BJ (cell line): ENCODE data around the gene UBE2F. TPM values are rescaled to one million over a fixed set of nuclear protein-coding genes. Genes with fewer than 3 reads are reported as not detected.
"Not testable (repeated sequence)": the region's sequence is repeated elsewhere in the genome, so short reads cannot be mapped to it uniquely, and the experiment has no call there.

Source experiments
- CTCF ChIA-PET: fragments of 350-600 bp; formaldehyde crosslinking; extraction: SDS; loops from one replicate; lab custom pipeline; 2021; ENCODE audit warnings: antibody characterized with exemption, inconsistent platforms; lab: Yijun Ruan, JAX
- POLR2A ChIA-PET: fragments of 300-600 bp; sonication (Branson Sonifier 250); formaldehyde crosslinking; extraction: SDS; loops from one replicate; lab custom pipeline; 2021; ENCODE audit warnings: antibody characterized with exemption; lab: Charles Lee
- DNase-seq: peaks from one replicate; pipeline ENCODE4 v3.0.0-alpha.2; 2011; ENCODE audit warnings: low read depth
- H3K27me3 ChIP-seq: 2 replicates; pipeline ENCODE4 v1.6.0; 2011; ENCODE audit warnings: low read length; ENCODE audit not compliant: control insufficient read depth, insufficient read depth
- H3K36me3 ChIP-seq: 2 replicates; pipeline ENCODE4 v1.5.1; 2011; ENCODE audit warnings: low read length; ENCODE audit not compliant: control insufficient read depth, insufficient read depth
- H3K4me3 ChIP-seq: 2 replicates; pipeline ENCODE4 v1.5.1; 2011; ENCODE audit warnings: low read depth, mild to moderate bottlenecking, control low read depth, low read length
- polyA plus RNA-seq: library from polyadenylated mRNA; depleted of rRNA; stranded (reverse); fragments of >200 nt; gene quantifications from 2 replicates; pipeline ENCODE4 v1.2.3, GENCODE V29; 2011
- TF ChIP-seq, protein P1 (sequence below): IDR thresholded peaks from 2 replicates; pipeline ENCODE4 v1.5.1; 2011; ENCODE audit warnings: low read depth, mild to moderate bottlenecking, control low read depth, inconsistent platforms, low read length, moderate library complexity; ENCODE audit not compliant: insufficient read depth

The UBE2F gene
- polyA plus RNA-seq, 1 experiment = 47.9 TPM

- no peak overlapping the region for H3K4me3 ChIP-seq
- CTCF ChIA-PET = interaction anchor here (1.1 kb wide), 1 partner anchor 14 kb away, joined by 3 read pairs; no protein-coding TSS in a partner anchor
- POLR2A ChIA-PET = no interaction called here
These were observed 24.3 kb upstream of the UBE2F start for GRCh38 chr2:237942513-237942899.

GRCh38 chr2:237943395-237944094, 23.3 kb upstream of the UBE2F start:
- DNase-seq = no peak
- H3K27me3 ChIP-seq = 0 out of 2 replicates have a peak, but pooled peaks cover 4% of the 10 kb centered on the region
- POLR2A ChIA-PET = no interaction called here
- CTCF ChIA-PET = interaction anchor here (1.5 kb wide), 1 partner anchor 20 kb away, joined by 3 read pairs; no protein-coding TSS in a partner anchor
- no peaks in the 10 kb centered on the region for H3K36me3 ChIP-seq
- TF ChIP-seq, protein P1, sequence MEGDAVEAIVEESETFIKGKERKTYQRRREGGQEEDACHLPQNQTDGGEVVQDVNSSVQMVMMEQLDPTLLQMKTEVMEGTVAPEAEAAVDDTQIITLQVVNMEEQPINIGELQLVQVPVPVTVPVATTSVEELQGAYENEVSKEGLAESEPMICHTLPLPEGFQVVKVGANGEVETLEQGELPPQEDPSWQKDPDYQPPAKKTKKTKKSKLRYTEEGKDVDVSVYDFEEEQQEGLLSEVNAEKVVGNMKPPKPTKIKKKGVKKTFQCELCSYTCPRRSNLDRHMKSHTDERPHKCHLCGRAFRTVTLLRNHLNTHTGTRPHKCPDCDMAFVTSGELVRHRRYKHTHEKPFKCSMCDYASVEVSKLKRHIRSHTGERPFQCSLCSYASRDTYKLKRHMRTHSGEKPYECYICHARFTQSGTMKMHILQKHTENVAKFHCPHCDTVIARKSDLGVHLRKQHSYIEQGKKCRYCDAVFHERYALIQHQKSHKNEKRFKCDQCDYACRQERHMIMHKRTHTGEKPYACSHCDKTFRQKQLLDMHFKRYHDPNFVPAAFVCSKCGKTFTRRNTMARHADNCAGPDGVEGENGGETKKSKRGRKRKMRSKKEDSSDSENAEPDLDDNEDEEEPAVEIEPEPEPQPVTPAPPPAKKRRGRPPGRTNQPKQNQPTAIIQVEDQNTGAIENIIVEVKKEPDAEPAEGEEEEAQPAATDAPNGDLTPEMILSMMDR = no peak
- H3K4me3 ChIP-seq = no peak overlapping the region

More at GRCh38 chr2:237942513-237942899, 24.3 kb upstream of the UBE2F start:
- Histone ChIP-seq H3K36me3 (no peaks in the 10 kb centered on the region), H3K27me3 (0 out of 2 replicates have a peak, but pooled peaks cover 4% of the 10 kb centered on the region)
- TF ChIP-seq, protein P1 = no peak
- DNase-seq = no peak

- TF ChIP-seq, protein P1 = no peak
- CTCF ChIA-PET = interaction anchor here (1.0 to 1.5 kb wide), 2 partner anchors 10 to 21 kb away, joined by 3 to 6 read pairs; no protein-coding TSS in a partner anchor
- 0 out of 2 replicates have a peak, but pooled peaks cover 4% of the 10 kb centered on the region for H3K27me3 ChIP-seq
These were observed 22.5 kb upstream of the UBE2F start for GRCh38 chr2:237944302-237944701.

GRCh38 chr2:237946423-237946822, 20.4 kb upstream of the UBE2F start:
- POLR2A ChIA-PET = no interaction called here
- Histone ChIP-seq H3K36me3 (no peaks in the 10 kb centered on the region), H3K4me3 (no peak overlapping the region), H3K27me3 (0 out of 2 replicates have a peak, but pooled peaks cover 7% of the 10 kb centered on the region)
- TF ChIP-seq, protein P1 = no peak
- CTCF ChIA-PET = interaction anchor here (0.6 to 1.0 kb wide), 3 partner anchors 14 to 317 kb away, joined by 3 read pairs; no protein-coding TSS in a partner anchor
- DNase-seq = no peak

More at GRCh38 chr2:237944302-237944701, 22.5 kb upstream of the UBE2F start:
- POLR2A ChIA-PET = no interaction called here
- no peaks in the 10 kb centered on the region for H3K36me3 ChIP-seq
- no peak for DNase-seq
- H3K4me3 ChIP-seq = no peak overlapping the region

- POLR2A ChIA-PET, CTCF ChIA-PET, H3K4me3 ChIP-seq, DNase-seq, H3K36me3 ChIP-seq: not testable (repeated sequence)
- peaks cover 23% of the 10 kb centered on the region for H3K27me3 ChIP-seq
These were observed 15.5 kb upstream of the UBE2F start for GRCh38 chr2:237951354-237951753.
